NCI-H2171 (cell line): Measurements from ENCODE around the gene PNMA8A.

Experiments
- DNase-seq: peaks from one replicate; lab custom pipeline; 2025; lab: John Stamatoyannopoulos, UW

The PNMA8A gene

GRCh38 chr19:46428239-46429135, 42.9 kb downstream of the PNMA8A start, which contains the start of gene PNMA8C:
Gene PNMA8C, minus strand, starts transcription at chr19:46428936. Its CDS starts 577 bp downstream, at chr19:46428359.
- no peak for DNase-seq

- no peak for DNase-seq
Measured at GRCh38 chr19:46427518-46428045, 43.8 kb downstream of the PNMA8A start.

- DNase-seq, result peak; percentile 90
Measured at GRCh38 chr19:46426506-46427162, 44.7 kb downstream of the PNMA8A start.

- DNase-seq, result no peak
Measured at GRCh38 chr19:46426035-46426505, 45.3 kb downstream of the PNMA8A start.

- DNase-seq, result no peak
Measured at GRCh38 chr19:46423188-46423587, 48.2 kb downstream of the PNMA8A start.

GRCh38 chr19:46422344-46422743, 49.0 kb downstream of the PNMA8A start:
- DNase-seq, result no peak

- no peak for DNase-seq
Measured at GRCh38 chr19:46420056-46420455, 51.3 kb downstream of the PNMA8A start.
